SIG-M5 (cell line): ENCODE results near the gene CLEC16A.
"Not testable (repeated sequence)": the region's sequence is repeated elsewhere in the genome, so short reads cannot be mapped to it uniquely, and the experiment has no call there.

ENCODE experiments used
- DNase-seq: peaks from one replicate; lab custom pipeline; 2025; lab: John Stamatoyannopoulos, UW

CLEC16A gene

GRCh38 chr16:10944249-10945064 is at the start of gene CLEC16A:
CLEC16A (plus strand) TSS chr16:10944564; CDS start chr16:10944718, 154 bp downstream.
- DNase-seq, result peak; percentile 44

- no peak for DNase-seq
Measured at GRCh38 chr16:10895053-10895946, 49.1 kb upstream of the CLEC16A start.

GRCh38 chr16:10896165-10896564 is 48.2 kb upstream of the CLEC16A start:
- no peak for DNase-seq

GRCh38 chr16:10896723-10897122 is 47.6 kb upstream of the CLEC16A start:
- no peak for DNase-seq

GRCh38 chr16:10897134-10897533 is 47.2 kb upstream of the CLEC16A start:
- no peak for DNase-seq

GRCh38 chr16:10902999-10903398 is 41.4 kb upstream of the CLEC16A start:
- no peak for DNase-seq

GRCh38 chr16:10906482-10906881 is 37.9 kb upstream of the CLEC16A start:
- no peak for DNase-seq

- no peak for DNase-seq
Measured at GRCh38 chr16:10906914-10907756, 37.2 kb upstream of the CLEC16A start.

GRCh38 chr16:10907757-10908045 is 36.7 kb upstream of the CLEC16A start:
- DNase-seq, result no peak

- DNase-seq, result no peak
Measured at GRCh38 chr16:10911267-10911666, 33.1 kb upstream of the CLEC16A start.

- DNase-seq, result no peak
Measured at GRCh38 chr16:10916534-10916933, 27.8 kb upstream of the CLEC16A start.

- DNase-seq, result no peak
Measured at GRCh38 chr16:10918294-10919002, 25.9 kb upstream of the CLEC16A start.

GRCh38 chr16:10919003-10919351 is 25.4 kb upstream of the CLEC16A start:
- DNase-seq, result no peak

GRCh38 chr16:10920726-10921427 is 23.5 kb upstream of the CLEC16A start:
- no peak for DNase-seq

- DNase-seq, result no peak
Measured at GRCh38 chr16:10921536-10922327, 22.6 kb upstream of the CLEC16A start.

- DNase-seq, result no peak
Measured at GRCh38 chr16:10922328-10923145, 21.8 kb upstream of the CLEC16A start.

- DNase-seq, result no peak
Measured at GRCh38 chr16:10923146-10923649, 21.2 kb upstream of the CLEC16A start.

- no peak for DNase-seq
Measured at GRCh38 chr16:10923650-10924214, 20.6 kb upstream of the CLEC16A start.

GRCh38 chr16:10925285-10925684 is 19.1 kb upstream of the CLEC16A start:
- not testable (repeated sequence) for DNase-seq
